ENCODE results near the gene ARNT2. TPM values are rescaled to one million over a fixed set of nuclear protein-coding genes. Genes with fewer than 3 reads are reported as not detected.

The ARNT2 gene
- polyA plus RNA-seq, 1 experiment, result 44.6 TPM

- Histone ChIP-seq H3K27me3 (ENCODE audit: control insufficient read depth, insufficient read depth, low read length) (peaks cover 3% of the 10 kb centered on the region; the same call in 1 of the 2 replicates), H3K36me3 (ENCODE audit: control insufficient read depth, insufficient read depth, low read length) (no peaks in the 10 kb centered on the region), H3K4me3 (ENCODE audit: low read depth, low read length) (no peak overlapping the region)
- DNase-seq (ENCODE audit: low read depth), result no peak
- POLR2A ChIA-PET, result no interaction called here
- CTCF ChIA-PET, result interaction anchor here (0.6 to 1.1 kb wide), 2 partner anchors 10 to 30 kb away, joined by 3 read pairs; no protein-coding TSS in a partner anchor
- TF ChIP-seq, protein P1, sequence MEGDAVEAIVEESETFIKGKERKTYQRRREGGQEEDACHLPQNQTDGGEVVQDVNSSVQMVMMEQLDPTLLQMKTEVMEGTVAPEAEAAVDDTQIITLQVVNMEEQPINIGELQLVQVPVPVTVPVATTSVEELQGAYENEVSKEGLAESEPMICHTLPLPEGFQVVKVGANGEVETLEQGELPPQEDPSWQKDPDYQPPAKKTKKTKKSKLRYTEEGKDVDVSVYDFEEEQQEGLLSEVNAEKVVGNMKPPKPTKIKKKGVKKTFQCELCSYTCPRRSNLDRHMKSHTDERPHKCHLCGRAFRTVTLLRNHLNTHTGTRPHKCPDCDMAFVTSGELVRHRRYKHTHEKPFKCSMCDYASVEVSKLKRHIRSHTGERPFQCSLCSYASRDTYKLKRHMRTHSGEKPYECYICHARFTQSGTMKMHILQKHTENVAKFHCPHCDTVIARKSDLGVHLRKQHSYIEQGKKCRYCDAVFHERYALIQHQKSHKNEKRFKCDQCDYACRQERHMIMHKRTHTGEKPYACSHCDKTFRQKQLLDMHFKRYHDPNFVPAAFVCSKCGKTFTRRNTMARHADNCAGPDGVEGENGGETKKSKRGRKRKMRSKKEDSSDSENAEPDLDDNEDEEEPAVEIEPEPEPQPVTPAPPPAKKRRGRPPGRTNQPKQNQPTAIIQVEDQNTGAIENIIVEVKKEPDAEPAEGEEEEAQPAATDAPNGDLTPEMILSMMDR (IDR thresholded peaks at IDR 0.05; ENCODE audit: insufficient read depth, low read depth, low read length), result no peak
Observed at GRCh38 chr15:80375968-80376891, 28.0 kb upstream of the ARNT2 start.

DNA sequence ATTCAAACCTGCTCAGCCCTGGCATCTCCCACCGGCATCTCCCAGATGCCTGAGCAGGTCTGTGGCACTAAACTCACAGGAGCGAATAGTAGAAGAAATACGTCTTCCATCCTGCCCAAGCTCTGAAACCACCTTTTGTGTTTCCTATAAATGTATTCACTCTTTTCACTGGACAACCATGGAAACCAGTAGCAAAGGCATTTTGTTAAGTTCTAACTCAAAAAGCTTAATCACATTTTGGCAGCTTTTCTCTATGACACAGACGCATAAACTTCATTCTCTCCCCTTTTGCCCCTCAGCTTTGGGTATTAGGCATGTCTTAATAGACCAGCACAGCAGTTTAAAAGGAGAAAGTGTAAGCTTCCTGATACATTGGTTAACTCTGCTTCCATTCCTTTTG lies 24.5 kb upstream of the ARNT2 start:
- POLR2A ChIA-PET, result no interaction called here
- H3K36me3 ChIP-seq (ENCODE audit: control insufficient read depth, insufficient read depth, low read length), result no peaks in the 10 kb centered on the region
- DNase-seq (ENCODE audit: low read depth), result no peak
- TF ChIP-seq, protein P1 (IDR thresholded peaks at IDR 0.05; ENCODE audit: insufficient read depth, low read depth, low read length), result no peak
- H3K4me3 ChIP-seq (ENCODE audit: low read depth, low read length), result no peak overlapping the region
- CTCF ChIA-PET, result no interaction called here
- peaks cover 3% of the 10 kb centered on the region; the same call in 1 of the 2 replicates for H3K27me3 ChIP-seq (ENCODE audit: control insufficient read depth, insufficient read depth, low read length)

GRCh38 chr15:80380154-80380553 lies 24.0 kb upstream of the ARNT2 start:
- peaks cover 3% of the 10 kb centered on the region; the same call in 1 of the 2 replicates for H3K27me3 ChIP-seq (ENCODE audit: control insufficient read depth, insufficient read depth, low read length)
- POLR2A ChIA-PET, result no interaction called here
- CTCF ChIA-PET, result no interaction called here
- no peaks in the 10 kb centered on the region for H3K36me3 ChIP-seq (ENCODE audit: control insufficient read depth, insufficient read depth, low read length)
- no peak overlapping the region for H3K4me3 ChIP-seq (ENCODE audit: low read depth, low read length)
- DNase-seq (ENCODE audit: low read depth), result no peak
- TF ChIP-seq, protein P1 (IDR thresholded peaks at IDR 0.05; ENCODE audit: insufficient read depth, low read depth, low read length), result no peak

DNA sequence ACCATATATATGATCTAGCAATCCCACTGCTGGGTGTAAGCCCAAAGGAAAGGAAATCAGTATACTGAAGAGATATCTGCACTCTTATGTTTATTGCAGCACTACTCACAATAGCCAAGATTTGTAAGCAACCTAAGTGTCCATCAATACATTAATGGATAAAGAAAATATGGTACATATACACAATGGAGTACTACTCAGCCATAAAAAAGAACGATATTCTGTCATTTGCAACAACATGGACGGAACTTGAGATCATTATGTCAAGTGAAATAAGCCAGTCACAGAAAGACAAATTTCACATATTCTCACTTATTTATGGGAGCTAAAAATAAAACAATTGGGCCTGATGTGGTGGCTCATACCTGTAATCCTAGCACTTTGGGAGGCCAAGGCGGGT lies 21.9 kb upstream of the ARNT2 start:
- ChIA-PET CTCF (no interaction called here), POLR2A (no interaction called here)
- DNase-seq (ENCODE audit: low read depth), result no peak
- TF ChIP-seq, protein P1 (IDR thresholded peaks at IDR 0.05; ENCODE audit: insufficient read depth, low read depth, low read length), result no peak
- peaks cover 10% of the 10 kb centered on the region for H3K27me3 ChIP-seq (ENCODE audit: control insufficient read depth, insufficient read depth, low read length)
- no peaks in the 10 kb centered on the region for H3K36me3 ChIP-seq (ENCODE audit: control insufficient read depth, insufficient read depth, low read length)
- H3K4me3 ChIP-seq (ENCODE audit: low read depth, low read length), result no peak overlapping the region

DNA sequence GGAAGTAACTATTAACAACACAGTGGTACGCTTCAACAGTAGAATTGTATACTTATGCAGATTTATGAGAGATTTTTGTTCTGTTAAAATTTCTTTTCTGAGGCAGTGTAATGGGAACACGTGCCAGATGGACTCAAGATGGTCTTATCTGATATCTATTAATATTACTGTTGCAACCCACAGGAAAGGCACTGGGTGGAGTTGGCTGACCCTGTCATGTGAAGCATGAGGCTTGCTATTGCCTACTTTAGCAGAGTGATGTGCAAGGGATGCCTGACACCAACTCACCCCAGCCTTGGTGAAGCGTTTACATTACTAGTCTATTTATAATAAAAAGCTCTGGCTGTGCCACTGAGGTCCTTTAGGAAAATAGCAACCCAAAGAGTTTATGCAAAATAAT lies 19.8 kb upstream of the ARNT2 start:
- DNase-seq (ENCODE audit: low read depth), result no peak
- ChIA-PET CTCF (no interaction called here), POLR2A (no interaction called here)
- Histone ChIP-seq H3K36me3 (ENCODE audit: control insufficient read depth, insufficient read depth, low read length) (no peaks in the 10 kb centered on the region), H3K27me3 (ENCODE audit: control insufficient read depth, insufficient read depth, low read length) (peaks cover 10% of the 10 kb centered on the region), H3K4me3 (ENCODE audit: low read depth, low read length) (no peak overlapping the region)
- TF ChIP-seq, protein P1 (IDR thresholded peaks at IDR 0.05; ENCODE audit: insufficient read depth, low read depth, low read length), result no peak

All from BJ (cell line).